HG03135 (cell line): ENCODE results near the gene VPS54.
A peak's percentile ranks its signal among the peaks of the same experiment; 100 is the strongest.

Source experiments
- ATAC-seq: cut with Tn5 transposase; IDR thresholded peaks from one replicate; pipeline ENCODE4 v1.9.1; 2021; ENCODE audit warnings: mild to moderate bottlenecking, moderate library complexity; ENCODE audit not compliant: unreplicated experiment

VPS54 gene, protein sequence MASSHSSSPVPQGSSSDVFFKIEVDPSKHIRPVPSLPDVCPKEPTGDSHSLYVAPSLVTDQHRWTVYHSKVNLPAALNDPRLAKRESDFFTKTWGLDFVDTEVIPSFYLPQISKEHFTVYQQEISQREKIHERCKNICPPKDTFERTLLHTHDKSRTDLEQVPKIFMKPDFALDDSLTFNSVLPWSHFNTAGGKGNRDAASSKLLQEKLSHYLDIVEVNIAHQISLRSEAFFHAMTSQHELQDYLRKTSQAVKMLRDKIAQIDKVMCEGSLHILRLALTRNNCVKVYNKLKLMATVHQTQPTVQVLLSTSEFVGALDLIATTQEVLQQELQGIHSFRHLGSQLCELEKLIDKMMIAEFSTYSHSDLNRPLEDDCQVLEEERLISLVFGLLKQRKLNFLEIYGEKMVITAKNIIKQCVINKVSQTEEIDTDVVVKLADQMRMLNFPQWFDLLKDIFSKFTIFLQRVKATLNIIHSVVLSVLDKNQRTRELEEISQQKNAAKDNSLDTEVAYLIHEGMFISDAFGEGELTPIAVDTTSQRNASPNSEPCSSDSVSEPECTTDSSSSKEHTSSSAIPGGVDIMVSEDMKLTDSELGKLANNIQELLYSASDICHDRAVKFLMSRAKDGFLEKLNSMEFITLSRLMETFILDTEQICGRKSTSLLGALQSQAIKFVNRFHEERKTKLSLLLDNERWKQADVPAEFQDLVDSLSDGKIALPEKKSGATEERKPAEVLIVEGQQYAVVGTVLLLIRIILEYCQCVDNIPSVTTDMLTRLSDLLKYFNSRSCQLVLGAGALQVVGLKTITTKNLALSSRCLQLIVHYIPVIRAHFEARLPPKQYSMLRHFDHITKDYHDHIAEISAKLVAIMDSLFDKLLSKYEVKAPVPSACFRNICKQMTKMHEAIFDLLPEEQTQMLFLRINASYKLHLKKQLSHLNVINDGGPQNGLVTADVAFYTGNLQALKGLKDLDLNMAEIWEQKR

DNA sequence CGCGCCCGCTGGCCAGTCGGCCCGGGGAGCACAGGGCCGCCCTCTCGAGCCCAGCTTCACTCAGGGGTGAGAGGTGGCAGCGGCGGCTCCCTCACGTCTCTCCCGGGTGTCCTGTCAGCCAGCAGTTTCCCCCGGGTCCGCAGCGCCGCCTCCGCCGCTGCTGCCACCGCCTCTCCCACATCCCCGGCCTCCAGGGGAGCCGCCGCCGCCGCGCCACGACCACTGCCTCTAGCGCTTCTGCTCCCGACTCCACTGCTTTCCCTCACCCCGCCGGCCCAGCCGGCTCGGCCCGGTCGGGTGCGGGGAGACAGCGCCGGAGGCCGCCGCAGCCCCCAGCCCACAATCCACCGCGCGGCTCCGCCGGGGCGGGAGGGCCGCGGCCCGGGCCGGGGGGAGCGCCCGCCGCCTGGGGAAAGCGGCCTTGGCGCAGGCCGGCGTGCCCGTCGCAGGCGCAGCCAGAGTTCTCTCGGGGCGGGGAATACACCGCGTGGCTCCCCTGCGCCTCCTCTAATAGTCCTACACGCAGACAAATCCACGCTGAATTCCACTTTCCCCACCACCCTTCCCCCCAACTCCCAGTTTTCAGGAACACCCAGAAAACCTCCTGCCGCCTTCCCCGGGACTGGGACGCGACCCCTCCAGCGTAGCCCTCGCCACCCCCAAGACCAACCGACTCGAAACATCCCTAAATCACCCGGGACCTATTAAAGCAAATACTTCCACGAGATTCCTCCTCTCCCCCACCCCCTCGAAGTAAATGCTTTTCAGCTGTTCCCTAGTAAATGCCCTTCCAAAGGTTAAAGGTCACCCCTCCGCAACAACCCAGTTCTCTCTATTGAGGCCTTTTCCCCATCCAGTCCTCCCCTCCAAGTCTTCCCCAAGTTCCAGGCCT lies at the start of gene VPS54:
TSS of gene VPS54 (minus strand) at position 346 of the 892 bp plus-strand sequence. CDS start 35,429 bp downstream, outside the sequence.
- peak; percentile 63 for ATAC-seq

- ATAC-seq: no peak
Measured at GRCh38 chr2:64067326-64067725, 48.1 kb upstream of the VPS54 start.

DNA sequence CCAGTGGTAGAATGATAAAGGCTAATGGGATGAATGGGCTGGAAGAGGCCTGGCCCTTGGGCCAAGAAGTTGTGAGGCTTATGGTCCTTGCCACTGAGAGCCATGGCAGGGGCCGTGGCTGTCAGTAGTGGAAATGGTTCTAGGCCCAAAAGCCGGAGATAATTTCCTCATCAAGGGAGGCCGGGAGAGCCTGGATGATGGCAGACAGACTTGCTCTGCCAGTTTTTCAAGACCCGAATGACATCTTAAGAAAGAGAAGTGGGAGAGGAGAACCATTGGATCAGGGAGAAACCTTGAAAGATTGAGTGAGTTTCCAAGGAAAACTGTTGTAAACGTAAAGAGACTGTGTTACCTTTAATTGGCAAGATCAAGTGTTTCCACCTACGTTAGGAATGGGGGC lies 46.3 kb upstream of the VPS54 start:
- ATAC-seq: no peak

DNA sequence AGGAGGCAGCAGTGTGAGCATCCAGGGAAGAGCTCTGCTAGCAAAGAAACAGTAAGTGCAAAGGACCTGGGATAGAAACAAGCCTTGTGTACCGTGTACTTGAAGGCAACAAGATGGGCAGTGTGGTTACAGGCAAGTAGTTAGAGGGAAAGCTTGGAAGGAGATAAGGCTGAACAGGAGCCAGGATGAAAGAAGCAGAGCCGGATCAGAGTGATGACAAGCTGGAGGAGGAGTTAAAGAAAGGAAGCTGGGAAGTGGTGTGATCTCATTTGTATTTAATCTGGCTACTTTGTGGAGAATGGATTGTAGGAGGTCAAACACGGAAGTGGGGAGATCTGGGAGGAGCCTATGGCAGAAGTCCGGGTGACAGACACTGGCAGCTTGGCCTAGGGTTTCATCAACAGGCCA lies 44.7 kb upstream of the VPS54 start:
- ATAC-seq: no peak

DNA sequence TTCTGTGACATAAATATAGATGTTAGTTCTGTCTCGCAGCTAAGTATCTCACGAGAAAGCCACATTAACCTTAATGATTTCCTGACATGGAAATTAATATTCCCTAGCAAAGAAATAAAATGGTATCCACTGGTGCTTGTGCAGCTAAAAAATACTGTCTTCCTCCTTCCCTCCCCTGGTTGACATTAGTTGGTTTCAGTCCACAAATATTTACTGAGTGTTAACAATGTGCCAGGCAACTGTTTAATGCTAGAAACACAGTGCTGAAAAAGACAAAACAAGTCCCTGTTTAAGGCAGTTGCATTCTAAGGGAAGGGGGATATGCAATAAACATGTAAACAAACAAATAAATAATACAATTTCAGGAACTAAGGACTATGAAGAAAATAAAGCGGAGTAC lies 44.2 kb upstream of the VPS54 start:
- no peak for ATAC-seq

DNA sequence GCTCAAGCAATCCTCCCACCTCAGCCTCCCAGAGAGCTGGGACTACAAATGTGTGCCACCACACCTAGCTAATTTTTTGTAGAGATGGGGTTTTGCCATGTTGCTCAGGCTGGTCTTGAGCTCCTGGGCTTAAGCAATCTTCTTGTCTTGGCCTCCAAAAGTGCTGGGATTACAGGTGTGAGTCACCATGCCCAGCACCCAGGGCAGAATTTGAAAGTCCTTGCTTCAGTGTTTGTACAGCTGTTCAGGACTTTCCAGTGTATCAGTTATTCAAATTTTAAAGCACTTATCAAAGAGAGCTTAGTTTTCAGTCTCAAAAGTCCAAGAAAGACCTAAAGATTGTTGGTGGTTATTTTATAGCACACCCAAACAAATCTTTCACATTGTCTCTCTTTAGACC lies 43.6 kb upstream of the VPS54 start:
- no peak for ATAC-seq

DNA sequence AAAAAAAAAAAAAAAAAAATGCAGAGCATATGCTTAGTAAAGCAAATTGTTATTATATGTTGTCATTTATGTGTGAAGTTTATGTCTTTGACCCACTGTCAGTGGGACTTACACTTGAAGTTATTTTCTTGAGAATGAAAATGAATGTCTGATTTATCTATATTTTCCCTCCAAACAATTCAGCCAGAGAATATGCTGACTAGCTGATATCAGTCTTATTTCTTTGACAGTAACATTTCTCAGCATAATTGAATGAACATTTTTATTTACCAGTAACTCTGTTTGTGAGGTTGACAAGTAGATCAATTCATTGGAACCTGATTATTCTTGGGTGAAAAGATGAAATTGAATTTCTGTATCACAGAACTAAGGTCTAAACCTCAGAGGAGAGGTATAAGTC lies 40.0 kb upstream of the VPS54 start:
- no peak for ATAC-seq

DNA sequence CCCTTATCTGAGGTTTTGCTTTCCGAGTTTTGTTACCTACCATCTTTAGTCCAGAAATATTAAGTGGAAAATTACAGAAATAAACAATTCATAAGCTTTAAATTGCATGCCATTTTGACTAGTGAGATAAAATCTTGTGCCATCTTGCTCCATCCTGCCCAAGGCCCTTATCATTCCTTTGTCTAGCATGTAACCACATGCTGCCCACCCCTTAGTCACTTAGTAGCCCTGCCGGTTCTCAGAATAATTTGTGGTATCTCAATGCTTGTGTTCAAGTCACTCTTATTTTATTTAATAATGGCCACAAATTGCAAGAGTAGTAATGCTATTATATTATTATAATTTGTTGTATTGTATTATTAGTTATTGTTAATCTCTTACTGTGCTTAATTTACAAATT lies 36.8 kb upstream of the VPS54 start:
- no peak for ATAC-seq

GRCh38 chr2:64054161-64054915 lies 35.1 kb upstream of the VPS54 start:
- ATAC-seq: no peak

DNA sequence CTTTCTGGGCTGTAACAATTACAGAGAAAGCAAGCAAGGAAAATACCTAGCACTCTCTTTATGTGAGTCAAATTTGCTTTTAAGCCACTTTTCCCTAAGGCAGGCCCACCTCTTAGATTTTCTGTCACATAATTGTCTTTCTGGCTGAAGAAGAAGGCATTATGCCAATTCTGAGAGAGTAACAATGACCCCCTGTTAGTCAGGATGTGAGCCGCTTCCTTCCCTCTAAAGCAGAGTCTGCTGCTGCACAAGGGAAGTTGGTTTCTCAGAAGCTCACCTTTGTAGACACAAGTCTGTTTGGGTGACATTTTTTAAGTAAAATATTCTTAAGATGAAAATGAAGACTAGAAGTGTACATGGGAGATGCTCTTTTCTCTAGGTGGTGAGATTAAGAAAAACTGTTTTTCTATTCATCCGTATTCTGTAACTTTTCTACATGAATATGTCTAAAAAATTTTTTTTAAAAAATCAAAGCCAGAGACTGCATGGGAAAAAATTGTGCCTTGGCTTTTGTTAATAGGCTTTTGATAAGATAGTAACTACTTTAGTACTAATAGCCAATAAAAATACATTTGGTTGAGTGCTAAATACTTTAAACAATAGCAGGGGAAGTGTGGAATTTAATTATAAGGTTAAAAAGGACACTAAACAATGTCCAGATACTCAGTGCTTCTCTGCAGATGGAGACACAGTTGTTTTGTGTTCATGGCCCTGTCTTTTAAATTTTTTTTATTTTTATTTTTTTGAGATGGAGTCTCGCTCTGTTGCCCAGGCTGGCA lies 33.4 kb upstream of the VPS54 start:
- ATAC-seq: no peak

- peak; percentile 61 for ATAC-seq
Measured at GRCh38 chr2:64049633-64050220, 30.5 kb upstream of the VPS54 start.

DNA sequence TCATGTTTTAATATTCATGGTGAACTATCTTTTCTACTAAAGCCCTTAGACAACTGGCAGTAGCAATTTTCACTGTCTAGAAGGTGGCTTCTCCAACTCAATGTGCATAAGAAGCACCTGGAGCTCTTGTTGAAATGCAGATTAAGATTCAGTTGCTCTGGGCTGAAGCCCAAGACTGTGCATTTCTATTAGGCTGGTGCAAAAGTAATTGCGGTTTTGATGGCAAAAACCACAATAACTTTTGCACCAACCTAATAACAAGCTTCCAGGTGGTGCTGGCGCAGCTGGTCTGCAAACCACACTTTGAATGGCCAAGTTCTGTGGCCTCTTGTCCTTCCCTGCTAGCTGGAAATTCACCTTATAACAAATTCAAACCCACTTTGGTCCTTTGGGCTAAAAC lies 26.7 kb upstream of the VPS54 start:
- ATAC-seq: no peak

GRCh38 chr2:64040161-64040560 lies 20.9 kb upstream of the VPS54 start:
- ATAC-seq: no peak

GRCh38 chr2:64036034-64036705 lies 16.9 kb upstream of the VPS54 start:
- ATAC-seq: peak; percentile 94

DNA sequence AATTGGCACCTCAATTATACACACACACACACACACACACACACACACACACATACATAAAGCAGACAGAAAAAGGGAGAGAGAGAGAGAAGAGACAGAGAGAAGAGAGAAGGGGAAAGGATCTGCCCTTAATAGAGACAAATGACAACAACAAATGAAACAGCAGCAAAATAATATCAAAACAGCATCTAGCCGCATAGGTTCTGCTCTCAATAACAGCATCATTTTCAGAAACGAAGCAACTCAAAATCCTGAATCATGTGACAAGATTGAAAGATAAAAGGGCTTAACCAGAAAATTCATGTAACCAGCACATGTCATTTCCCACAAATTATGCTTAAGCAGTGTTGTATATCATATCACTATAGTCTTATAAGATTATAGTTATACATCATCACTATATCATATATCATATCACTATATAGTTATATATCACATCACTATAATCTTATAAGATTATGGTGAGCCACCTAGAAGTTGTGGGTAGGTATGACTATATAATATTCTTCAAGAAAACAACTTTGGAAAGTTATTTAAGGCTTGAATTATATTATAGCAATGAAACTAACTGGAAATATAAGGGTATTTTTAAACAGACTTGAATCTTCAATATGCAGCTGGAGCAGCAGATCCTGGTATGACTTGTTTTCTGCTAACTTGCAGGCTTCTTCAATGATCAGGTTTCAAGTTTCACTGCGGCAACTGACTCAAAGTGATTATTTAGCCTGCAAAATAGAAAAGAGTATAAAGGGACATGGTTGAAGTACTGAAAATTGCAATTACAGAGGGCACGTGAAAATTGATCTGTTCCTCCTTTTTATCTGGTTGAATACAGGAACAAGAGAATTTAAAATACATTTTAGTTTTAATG lies 16.1 kb upstream of the VPS54 start:
- ATAC-seq: no peak

DNA sequence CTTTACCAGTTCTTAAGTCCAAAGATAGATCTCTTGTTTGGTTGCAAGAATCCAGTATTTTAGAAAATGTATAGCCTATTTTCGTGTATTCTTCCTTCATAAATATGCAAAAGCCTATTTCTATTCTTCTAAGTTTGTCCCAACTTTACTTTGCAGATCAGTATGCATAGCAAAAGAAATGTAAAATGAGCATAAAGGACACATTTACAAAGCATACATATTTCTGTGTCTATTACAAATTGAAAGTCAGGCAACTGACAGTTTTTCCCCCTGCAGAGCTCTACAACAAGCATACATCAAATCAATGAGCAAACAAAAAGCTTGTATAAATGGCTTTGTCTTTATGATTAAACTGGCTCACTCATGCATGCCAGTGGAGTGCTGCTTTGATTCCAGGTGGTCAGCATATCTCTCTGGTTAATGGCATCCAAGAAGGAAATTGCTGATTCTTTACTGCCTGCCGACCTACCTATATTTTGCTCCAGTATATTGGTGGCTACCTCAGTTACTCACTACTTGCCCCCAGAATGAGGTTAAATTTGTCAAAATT lies 10.0 kb upstream of the VPS54 start:
- ATAC-seq: no peak

DNA sequence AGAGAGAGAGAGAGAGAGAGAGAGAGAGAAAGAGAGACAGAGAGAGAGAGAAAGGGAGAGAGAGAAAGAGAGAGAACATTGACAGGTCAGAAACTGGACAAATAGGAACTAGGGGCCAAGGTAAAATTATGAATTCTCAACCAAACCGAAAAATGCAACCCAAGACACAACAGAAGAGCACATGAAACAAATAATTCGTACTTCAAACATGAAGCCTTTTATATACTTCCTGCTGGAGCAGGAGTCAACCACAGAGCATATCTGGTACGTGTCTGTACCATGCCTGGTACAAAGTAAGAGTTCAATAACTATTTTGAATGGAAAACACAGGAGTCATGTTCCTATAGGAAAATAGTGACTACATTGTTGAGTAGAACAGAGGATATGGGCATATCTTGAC lies 6.5 kb upstream of the VPS54 start:
- no peak for ATAC-seq
